ENCODE data around the gene TRANK1. TPM values are rescaled to one million over a fixed set of nuclear protein-coding genes. Genes with fewer than 3 reads are reported as not detected.

Gene TRANK1
- total and polyA plus RNA-seq, 2 of the 8 experiments (the other 6 are each of a cell fraction or from before 2014, with no cell fraction given): 2.9 to 8.8 TPM

GRCh38 chr3:36944641-36945270 lies at the start of gene TRANK1 (continued):
- TF ChIP-seq CHD7 (IDR thresholded peaks at IDR 0.05; ENCODE audit: insufficient replicate concordance, low read length) (no peak), CEBPB (IDR thresholded peaks at IDR 0.05; ENCODE audit: low read depth, low read length) (no peak), TAF7 (optimal IDR thresholded peaks at IDR 0.05; ENCODE audit: borderline replicate concordance, low read depth, low read length) (no peak), RAD21 (IDR thresholded peaks at IDR 0.05 in 1 of 2, conservative IDR thresholded peaks at IDR 0.05 in 1 of 2; ENCODE audit: low read depth in 2 of 2, low read length in 2 of 2) (no peak), CBX5 (IDR thresholded peaks at IDR 0.05; ENCODE audit: low read depth, low read length) (no peak), MAFK (IDR thresholded peaks at IDR 0.05; ENCODE audit: low read depth, low read length) (no peak), HDAC2 (IDR thresholded peaks at IDR 0.05; ENCODE audit: borderline replicate concordance in 1 of 2, low read depth in 2 of 2, low read length in 2 of 2) (peak in 1 of 2 experiments; percentile 67; a peak in 1 of 4 replicates), TCF12 (IDR thresholded peaks at IDR 0.05; ENCODE audit: low read depth, low read length) (no peak), KDM1A (IDR thresholded peaks at IDR 0.05; ENCODE audit: borderline replicate concordance, low read length) (no peak), NANOG (IDR thresholded peaks at IDR 0.05; ENCODE audit: insufficient read depth, low read depth, low read length, poor library complexity, severe bottlenecking) (no peak)

All from H1 (cell line).